HepG2 (cell line): Measurements from ENCODE around the gene NDUFS6. TPM values are rescaled to one million over a fixed set of nuclear protein-coding genes. Genes with fewer than 3 reads are reported as not detected.

Experiments
- ATAC-seq: fragments of 200-7000 bp; cut with Tn5 transposase; 3 replicates; pipeline ENCODE4 v1.9.1; 2020; ENCODE audit warnings: mild to moderate bottlenecking, moderate library complexity
- BruUV-seq: library from RNA; stranded (reverse); fragments of 400-500 nt; replicated peaks from 2 replicates; lab custom pipeline; 2021; lab: Mats Ljungman, UMichigan
- CTCF ChIA-PET: fragments of 300-600 bp; formaldehyde crosslinking; extraction: SDS; loops from one replicate; lab custom pipeline; 2021; ENCODE audit warnings: low total read pairs, inconsistent platforms, low intra/inter-chr PET ratio; lab: Yijun Ruan, JAX
- POLR2A ChIA-PET: fragments of 350-600 bp; sonication (Branson Sonifier 250); formaldehyde crosslinking; loops from one replicate; lab custom pipeline; 2020; ENCODE audit warnings: antibody characterized with exemption, inconsistent platforms; lab: Yijun Ruan, JAX
- DNase-seq: peaks from one replicate; pipeline ENCODE4 v3.0.0-alpha.2; 2015; ENCODE audit warnings: low spot score
- FAIRE-seq: peaks from 3 replicates; lab custom pipeline; 2011; peaks lifted over from hg19 to GRCh38; lab: Jason Lieb, UNC
- H2AFZ ChIP-seq: one replicate; pipeline ENCODE4 v1.6.1; 2011; ENCODE audit warnings: low read length, inconsistent platforms
- H3K27ac ChIP-seq: fragments of 300-600 bp; 3 replicates; pipeline ENCODE4 v1.8.0; 2011; ENCODE audit warnings: mixed run types, mild to moderate bottlenecking, mixed read lengths, low read length, inconsistent platforms; ENCODE audit not compliant: insufficient read depth; ENCODE audit errors: extremely low read length
- H3K27me3 ChIP-seq, 2 experiments: fragments of 200-600 bp in 1 of 2; 2 replicates in 1 of 2; 3 replicates in 1 of 2; pipeline versions ENCODE4 v1.6.0 to v1.8.0; 2011; ENCODE audit warnings: low read length in 2 of 2, mild to moderate bottlenecking in 2 of 2, moderate library complexity in 2 of 2, inconsistent platforms in 1 of 2; ENCODE audit not compliant: insufficient read depth in 2 of 2, control insufficient read depth in 1 of 2
- H3K36me3 ChIP-seq, 2 experiments: fragments of 200-600 bp in 1 of 2; replicated peaks in 1 of 2; 2 replicates in 1 of 2; 3 replicates in 1 of 2; pipeline versions ENCODE4 v1.5.1 to v1.8.0; 2011; ENCODE audit warnings: low read length in 2 of 2, inconsistent platforms in 1 of 2; ENCODE audit not compliant: insufficient read depth in 2 of 2, control insufficient read depth in 1 of 2
- H3K4me1 ChIP-seq: 2 replicates; pipeline ENCODE4 v1.5.1; 2012; ENCODE audit warnings: low read length, inconsistent platforms; ENCODE audit not compliant: insufficient read depth
- H3K4me2 ChIP-seq: 2 replicates; pipeline ENCODE4 v1.6.0; 2011; ENCODE audit warnings: low read depth, low read length, inconsistent platforms
- H3K4me3 ChIP-seq, 3 experiments: fragments of 200-600 bp in 1 of 3; sonication (generic), shearing (Covaris generic) in 1 of 3; replicated peaks in 1 of 3; 2 replicates each; pipeline ENCODE4 v1.5.1; 2011 to 2016; ENCODE audit warnings: low read length in 3 of 3, inconsistent platforms in 2 of 3, low read depth in 2 of 3, mild to moderate bottlenecking in 2 of 3, control low read depth in 1 of 3, mixed read lengths in 1 of 3; ENCODE audit not compliant: insufficient read depth in 1 of 3
- H3K79me2 ChIP-seq: one replicate; pipeline ENCODE4 v1.6.1; 2011; ENCODE audit warnings: low read length, inconsistent platforms; ENCODE audit not compliant: insufficient read depth
- H3K9ac ChIP-seq: 2 replicates; pipeline ENCODE4 v1.6.0; 2011; ENCODE audit warnings: mild to moderate bottlenecking, low read depth, low read length, inconsistent platforms; ENCODE audit not compliant: insufficient read depth
- H3K9me3 ChIP-seq: 2 replicates; pipeline ENCODE4 v1.5.1; 2012; ENCODE audit warnings: mild to moderate bottlenecking, low read length
- H4K20me1 ChIP-seq: 2 replicates; pipeline ENCODE4 v1.6.0; 2011; ENCODE audit warnings: inconsistent platforms, mild to moderate bottlenecking, low read length, moderate library complexity; ENCODE audit not compliant: insufficient read depth
- FOXK1 ChIP-seq: sonication (generic); formaldehyde crosslinking; IDR thresholded peaks from 2 replicates; pipeline ENCODE4 v1.4.0; 2020; ENCODE audit warnings: low read depth, missing genetic modification reagents, borderline replicate concordance
- GFI1 ChIP-seq: sonication (generic); formaldehyde crosslinking; IDR thresholded peaks from 2 replicates; pipeline ENCODE4 v1.5.0; 2020; ENCODE audit warnings: missing genetic modification reagents, mild to moderate bottlenecking, borderline replicate concordance
- HOXA3 ChIP-seq: sonication (generic); formaldehyde crosslinking; IDR thresholded peaks from 2 replicates; pipeline ENCODE4 v1.5.0; 2020; ENCODE audit warnings: missing genetic modification reagents
- JARID2 ChIP-seq: sonication (generic); formaldehyde crosslinking; IDR thresholded peaks from 2 replicates; pipeline ENCODE4 v1.8.1; 2023; ENCODE audit warnings: missing genetic modification reagents, inconsistent platforms; ENCODE audit not compliant: insufficient replicate concordance
- LRRFIP1 ChIP-seq: sonication (generic); formaldehyde crosslinking; conservative IDR thresholded peaks from 2 replicates; pipeline ENCODE4 v1.4.0; 2020; ENCODE audit warnings: missing genetic modification reagents
- MTF1 ChIP-seq: sonication (generic); formaldehyde crosslinking; IDR thresholded peaks from 2 replicates; pipeline ENCODE4 v1.5.0; 2020; ENCODE audit warnings: missing genetic modification reagents
- NONO ChIP-seq, 2 experiments: fragments of 450-650 bp in 1 of 2; sonication (generic) in 1 of 2; formaldehyde crosslinking in 1 of 2; IDR thresholded peaks in 1 of 2; conservative IDR thresholded peaks in 1 of 2; 2 replicates each; pipeline versions ENCODE4 v1.6.1 to v1.8.0; 2017 to 2022; ENCODE audit warnings: mild to moderate bottlenecking in 1 of 2, missing genetic modification reagents in 1 of 2, moderate library complexity in 1 of 2
- PRPF4 ChIP-seq: fragments of 200-400 bp; formaldehyde crosslinking; IDR thresholded peaks from 2 replicates; pipeline ENCODE4 v1.6.1; 2016; ENCODE audit warnings: low read length, low read depth; ENCODE audit not compliant: poor library complexity, severe bottlenecking
- RFX3 ChIP-seq: IDR thresholded peaks from 2 replicates; pipeline ENCODE4 v1.6.1; 2016; ENCODE audit warnings: missing biosample characterization, missing genetic modification reagents
- SKIL ChIP-seq: sonication (generic); formaldehyde crosslinking; IDR thresholded peaks from 2 replicates; pipeline ENCODE4 v1.8.0; 2022; ENCODE audit warnings: missing genetic modification reagents, mild to moderate bottlenecking, moderate library complexity, borderline replicate concordance
- U2AF2 ChIP-seq: fragments of 200-400 bp; formaldehyde crosslinking; IDR thresholded peaks from 2 replicates; pipeline ENCODE4 v1.6.1; 2017; ENCODE audit warnings: low read depth, mild to moderate bottlenecking, low read length
- ZNF256 ChIP-seq: sonication (generic); formaldehyde crosslinking; conservative IDR thresholded peaks from 2 replicates; pipeline ENCODE4 v1.4.0; 2020; ENCODE audit warnings: missing genetic modification reagents
- ZNF615 ChIP-seq: sonication (generic); formaldehyde crosslinking; IDR thresholded peaks from 2 replicates; pipeline ENCODE4 v1.5.0; 2020; ENCODE audit warnings: mild to moderate bottlenecking, missing genetic modification reagents, borderline replicate concordance
- ZNF782 ChIP-seq: sonication (generic); formaldehyde crosslinking; IDR thresholded peaks from 2 replicates; pipeline ENCODE4 v1.4.0; 2020; ENCODE audit warnings: missing genetic modification reagents, mild to moderate bottlenecking, borderline replicate concordance
- ZSCAN20 ChIP-seq: sonication (generic); formaldehyde crosslinking; IDR thresholded peaks from 2 replicates; pipeline ENCODE4 v1.4.0; 2020; ENCODE audit warnings: missing genetic modification reagents, mild to moderate bottlenecking, borderline replicate concordance
- WGBS: methylation state at CpG from one replicate; pipeline ENCODE4 v1.1.6; 2017; ENCODE audit warnings: low lambda C conversion rate; 5-methylcytosine and 5-hydroxymethylcytosine counted together
- in situ Hi-C: cut with HindIII; loops from 2 replicates; pipeline ENCODE4 v1.10.0; 2017; ENCODE audit warnings: low pct_unique_long_range_greater_than_20kb; ENCODE audit not compliant: extremely low pct_ligation_motif_present
- intact Hi-C: fragments of 100-400 bp; cut with micrococcal nuclease; formaldehyde crosslinking; loops from one replicate; pipeline ENCODE4 v1.10.0; 2022; ENCODE audit not compliant: unreplicated experiment
- polyA plus RNA-seq, 8 experiments: library from polyadenylated mRNA; depleted of rRNA in 3 of 8; stranded (reverse) in 7 of 8; unstranded in 1 of 8; fragments of >200 nt; fragmentation: Illumina TruSeq in 4 of 8; extraction: Trizol in 4 of 8; gene quantifications; 2 replicates each; pipeline versions ENCODE4 v1.2.1 to v1.2.3, GENCODE V29; 2011 to 2016; ENCODE audit warnings: low read depth in 4 of 8, missing spikeins in 1 of 8, mixed read lengths in 1 of 8; ENCODE audit not compliant: insufficient read depth in 1 of 8
- total RNA-seq, 5 experiments: library from RNA; depleted of rRNA; stranded (reverse); fragments of >200 nt; fragmentation: Illumina TruSeq; extraction: Trizol; gene quantifications; 2 replicates each; pipeline ENCODE4 v1.2.3, GENCODE V29; 2016; ENCODE audit warnings: low read depth in 1 of 5

The NDUFS6 gene
- total and polyA plus RNA-seq, 2 of the 13 experiments (the other 11 are each of a cell fraction or from before 2014, with no cell fraction given): 23.7 to 50.4 TPM

- ATAC-seq: no peak
- no peak for TF ChIP-seq LRRFIP1
- no peak for TF ChIP-seq ZSCAN20 (CRISPR knock-in tag)
- TF ChIP-seq JARID2 (CRISPR knock-in tag): no peak
- no peak for TF ChIP-seq U2AF2
- TF ChIP-seq NONO (IDR thresholded peaks at IDR 0.05): no peak
- no peak for TF ChIP-seq NONO (CRISPR knock-in tag; conservative IDR thresholded peaks at IDR 0.05)
- TF ChIP-seq GFI1 (CRISPR knock-in tag): no peak
- no peak for TF ChIP-seq RFX3 (CRISPR knock-in tag)
- no peak for TF ChIP-seq SKIL (CRISPR knock-in tag)
- TF ChIP-seq ZNF782 (CRISPR knock-in tag): no peak
- TF ChIP-seq MTF1 (CRISPR knock-in tag): no peak
- TF ChIP-seq HOXA3 (CRISPR knock-in tag): no peak
- no peak for TF ChIP-seq ZNF256 (CRISPR knock-in tag)
- no peak for TF ChIP-seq FOXK1 (CRISPR knock-in tag)
- TF ChIP-seq PRPF4: no peak
- TF ChIP-seq ZNF615 (CRISPR knock-in tag): no peak
- TF ChIP-seq, all 625 proteins: peak for 0
- peaks cover 1 to 53% of the 10 kb centered on the region in 2 experiments; a peak in 4 of 5 replicates for H3K27me3 ChIP-seq
- no peaks in the 10 kb centered on the region for H3K79me2 ChIP-seq
- FAIRE-seq (no peak), DNase-seq (no peak)
- H3K9me3 ChIP-seq: no peaks in the 10 kb centered on the region
- H3K27ac ChIP-seq: no peak overlapping the region
- H3K4me1 ChIP-seq: no peaks in the 10 kb centered on the region
- BruUV-seq: no TSS peak
- in situ Hi-C loops (no loop called here), intact Hi-C loops (no loop called here)
- no peak overlapping the region for H2AFZ ChIP-seq
- 17% methylated on average over 7 of the region's 8 CpGs for WGBS
- no peak overlapping the region for H3K9ac ChIP-seq
- H3K36me3 ChIP-seq: no peaks in the 10 kb centered on the region
- CTCF ChIA-PET: no interaction called here
- no peak overlapping the region for H3K4me2 ChIP-seq
- no peak overlapping the region for H3K4me3 ChIP-seq
- H4K20me1 ChIP-seq: no peaks in the 10 kb centered on the region
- POLR2A ChIA-PET: no interaction called here
Observed at GRCh38 chr5:1853531-1853930, 52.3 kb downstream of the NDUFS6 start.
